Stimulated activated naive CD8-positive, alpha-beta T cell treated with anti-CD3 and anti-CD28 coated beads, Interleukin-15, amount 100 ng/mL, for 72 hours (primary cell): ENCODE data around the gene KIT.
"Not testable (repeated sequence)": the region's sequence is repeated elsewhere in the genome, so short reads cannot be mapped to it uniquely, and the experiment has no call there.

Source experiments
- ATAC-seq: fragments of 150-1000 bp; cut with Tn5 transposase; 2 replicates; pipeline ENCODE4 v1.10.0; 2021; ENCODE audit warnings: mild to moderate bottlenecking, moderate library complexity
- DNase-seq, 2 donors: peaks; one replicate each; pipeline ENCODE4 v3.0.0; 2021 to 2022
- H3K27ac Mint-ChIP-seq, 2 donors: one replicate each; pipeline ENCODE4 v1.8.0; 2022; ENCODE audit warnings: mild to moderate bottlenecking in 2 of 2, mixed read lengths in 2 of 2, moderate library complexity in 2 of 2
- H3K27me3 Mint-ChIP-seq: one replicate; pipeline ENCODE4 v1.8.0; 2022; ENCODE audit warnings: mixed read lengths
- H3K4me1 Mint-ChIP-seq: one replicate; pipeline ENCODE4 v1.8.0; 2022; ENCODE audit warnings: mild to moderate bottlenecking, mixed read lengths
- H3K4me3 Mint-ChIP-seq, 2 donors: one replicate each; pipeline ENCODE4 v1.8.0; 2022; ENCODE audit warnings: mild to moderate bottlenecking in 2 of 2, mixed read lengths in 2 of 2, moderate library complexity in 1 of 2
- H3K9me3 Mint-ChIP-seq, 2 donors: one replicate each; pipeline ENCODE4 v1.8.0; 2022; ENCODE audit warnings: mixed read lengths in 2 of 2

The KIT gene

GRCh38 chr4:54657551-54658251, at the start of gene KIT:
Gene KIT (plus strand): TSS chr4:54657957. CDS start chr4:54658015, 58 bp downstream.
- DNase-seq = peak; percentile 11 to 29
- peaks cover 80% of the 10 kb centered on the region for H3K27me3 Mint-ChIP-seq
- peak within 1 kb of the TSS; percentile 80 to 95 for H3K4me3 Mint-ChIP-seq
- H3K27ac Mint-ChIP-seq = peak within 1 kb of the TSS in 1 of 2 donors; percentile 80
- ATAC-seq = peak; percentile 49
- H3K9me3 Mint-ChIP-seq = no peaks in the 10 kb centered on the region
- H3K4me1 Mint-ChIP-seq = peaks cover 38% of the 10 kb centered on the region

DNA sequence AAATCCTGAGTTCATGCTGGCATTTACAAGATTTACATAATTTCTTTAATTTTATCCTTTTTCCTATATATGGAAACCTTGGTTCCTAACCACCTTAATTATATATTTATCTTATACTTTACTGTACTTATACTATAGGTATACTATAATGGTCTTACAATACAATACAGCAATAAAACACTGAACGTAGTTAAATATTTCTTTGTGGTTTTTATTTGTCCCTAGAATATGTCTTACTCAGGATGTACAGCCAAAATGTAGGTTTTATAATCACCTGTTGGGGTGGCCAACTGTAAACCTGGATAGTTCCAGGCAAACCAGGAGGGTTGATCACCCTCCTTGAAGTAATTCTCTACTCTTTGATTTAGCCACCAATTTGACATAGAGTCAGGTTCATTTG, 48.4 kb upstream of the KIT start:
- Mint-ChIP-seq H3K4me3 (no peak overlapping the region), H3K27me3 (peaks cover 3% of the 10 kb centered on the region), H3K4me1 (no peaks in the 10 kb centered on the region), H3K27ac (no peak overlapping the region), H3K9me3 (peaks cover 6 to 7% of the 10 kb centered on the region in 2 donors)
- no peak for DNase-seq
- no peak for ATAC-seq

DNA sequence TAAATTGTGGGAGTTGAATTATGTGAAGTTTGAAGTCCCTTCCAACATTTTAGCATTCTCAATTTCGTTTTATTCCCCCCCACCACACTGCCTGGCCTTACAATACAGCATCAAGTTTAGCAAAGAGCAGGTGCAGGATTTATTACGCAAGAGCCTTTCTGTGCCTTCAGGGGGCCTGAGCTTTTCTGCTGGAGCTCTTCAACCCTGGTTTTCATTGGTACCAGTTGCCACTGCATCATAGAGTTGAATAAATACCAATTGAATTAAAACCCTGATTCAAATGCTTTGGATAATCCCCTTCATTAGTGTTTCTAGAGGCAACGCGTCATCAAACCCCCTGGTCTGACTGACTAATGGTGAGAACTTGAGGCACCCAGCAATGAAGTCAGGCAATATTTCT, 43.6 kb upstream of the KIT start:
- H3K27me3 Mint-ChIP-seq = peaks cover 19% of the 10 kb centered on the region
- H3K9me3 Mint-ChIP-seq = peaks cover 0 to 7% of the 10 kb centered on the region in 2 donors
- peak overlapping the region in 1 of 2 donors; percentile 66 for H3K27ac Mint-ChIP-seq
- ATAC-seq (no peak), DNase-seq (no peak)
- no peaks in the 10 kb centered on the region for H3K4me1 Mint-ChIP-seq
- no peak overlapping the region for H3K4me3 Mint-ChIP-seq

DNA sequence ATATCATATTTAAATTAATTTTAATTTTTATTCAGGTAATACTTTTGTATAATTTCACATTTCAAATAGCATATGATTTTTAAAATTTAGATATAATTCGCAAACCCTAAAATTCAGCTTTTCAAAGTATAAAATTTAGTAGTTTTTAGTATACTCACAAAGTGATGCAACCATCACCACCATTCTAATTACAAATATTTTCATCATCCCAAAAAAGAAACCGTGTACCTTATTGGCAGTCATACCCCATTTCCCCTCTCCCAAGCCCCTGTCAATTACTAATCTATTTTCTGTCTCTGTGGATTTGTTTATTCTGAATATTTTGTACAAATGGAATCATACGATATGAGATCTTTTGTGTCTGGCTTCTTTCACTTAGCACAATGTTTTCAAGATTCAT, 37.0 kb upstream of the KIT start:
- ATAC-seq (no peak), DNase-seq (no peak)
- Mint-ChIP-seq H3K4me3 (no peak overlapping the region), H3K9me3 (peaks cover 0 to 7% of the 10 kb centered on the region in 2 donors), H3K4me1 (no peaks in the 10 kb centered on the region), H3K27me3 (peaks cover 11% of the 10 kb centered on the region), H3K27ac (no peak overlapping the region)

GRCh38 chr4:54625391-54625790, 32.4 kb upstream of the KIT start:
- peaks cover 24% of the 10 kb centered on the region for H3K27me3 Mint-ChIP-seq
- no peak for DNase-seq
- no peak overlapping the region for H3K4me3 Mint-ChIP-seq
- H3K4me1 Mint-ChIP-seq = no peaks in the 10 kb centered on the region
- no peak for ATAC-seq
- H3K27ac Mint-ChIP-seq = no peak overlapping the region
- no peaks in the 10 kb centered on the region for H3K9me3 Mint-ChIP-seq

GRCh38 chr4:54626113-54626512, 31.6 kb upstream of the KIT start:
- Mint-ChIP-seq H3K27me3 (peaks cover 24% of the 10 kb centered on the region), H3K9me3 (no peaks in the 10 kb centered on the region), H3K27ac (no peak overlapping the region), H3K4me1 (no peaks in the 10 kb centered on the region), H3K4me3 (no peak overlapping the region)
- ATAC-seq (no peak), DNase-seq (no peak)

DNA sequence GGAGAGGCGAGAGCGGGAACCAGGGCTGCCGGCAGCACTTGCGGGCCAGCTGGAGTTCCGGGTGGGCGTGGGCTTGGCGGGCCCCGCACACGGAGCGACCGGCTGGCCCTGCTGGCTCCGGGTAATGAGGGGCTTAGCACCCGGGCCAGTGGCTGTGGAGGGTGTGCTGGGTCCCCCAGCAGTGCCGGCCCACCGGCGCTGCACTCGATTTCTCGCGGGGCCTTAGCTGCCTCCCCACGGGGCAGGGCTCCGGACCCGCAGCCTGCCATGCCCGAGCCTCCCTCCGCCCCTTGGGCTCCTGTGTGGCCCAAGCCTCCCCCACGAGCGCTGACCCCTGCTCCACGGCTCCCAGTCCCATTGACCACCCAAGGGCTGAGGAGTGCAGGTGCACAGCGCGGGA, 25.2 kb upstream of the KIT start:
- H3K4me1 Mint-ChIP-seq = peaks cover 8% of the 10 kb centered on the region
- no peak for ATAC-seq
- no peak for DNase-seq
- no peak overlapping the region for H3K4me3 Mint-ChIP-seq
- H3K27ac Mint-ChIP-seq = no peak overlapping the region
- H3K27me3 Mint-ChIP-seq = peaks cover 12% of the 10 kb centered on the region
- H3K9me3 Mint-ChIP-seq = no peaks in the 10 kb centered on the region

DNA sequence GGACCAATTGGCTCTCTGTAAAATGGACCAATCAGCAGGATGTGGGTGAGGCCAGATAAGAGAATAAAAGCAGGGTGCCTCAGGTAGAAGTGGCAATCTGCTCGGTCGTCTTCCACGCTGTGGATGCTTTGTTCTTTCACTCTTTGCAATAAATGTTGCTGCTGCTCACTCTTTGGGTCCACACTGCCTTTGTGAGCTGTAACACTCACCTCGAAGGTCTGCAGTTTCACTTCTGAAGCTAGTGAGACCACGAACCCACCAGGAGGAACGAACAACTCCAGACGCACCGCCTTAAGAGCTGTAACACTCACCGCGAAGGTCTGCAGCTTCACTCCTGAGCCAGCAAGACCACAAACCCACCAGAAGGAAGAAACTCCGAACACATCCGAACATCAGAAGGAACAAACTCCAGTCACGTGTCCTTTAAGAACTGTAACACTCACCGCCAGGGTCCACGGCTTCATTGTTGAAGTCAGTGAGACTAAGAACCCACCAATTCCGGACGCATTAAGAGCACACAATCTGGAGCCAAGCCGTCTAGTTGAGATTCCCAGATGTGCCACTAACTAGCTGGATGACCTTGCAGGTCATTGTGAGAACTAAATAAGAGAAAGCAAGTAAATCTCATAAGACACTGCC, 24.5 kb upstream of the KIT start:
- Mint-ChIP-seq H3K27me3 (peaks cover 12% of the 10 kb centered on the region), H3K4me3 (peak overlapping the region; percentile 75 to 76), H3K27ac (peak overlapping the region in 1 of 2 donors; percentile 81)
- not testable (repeated sequence) for H3K4me1 Mint-ChIP-seq, DNase-seq, H3K9me3 Mint-ChIP-seq, ATAC-seq

- no peak for ATAC-seq
- no peaks in the 10 kb centered on the region for H3K9me3 Mint-ChIP-seq
- H3K4me3 Mint-ChIP-seq = no peak overlapping the region
- H3K27ac Mint-ChIP-seq = no peak overlapping the region
- peaks cover 10% of the 10 kb centered on the region for H3K4me1 Mint-ChIP-seq
- DNase-seq = no peak
- H3K27me3 Mint-ChIP-seq = no peaks in the 10 kb centered on the region
Observed at GRCh38 chr4:54635318-54635717, 22.4 kb upstream of the KIT start.

- Mint-ChIP-seq H3K4me3 (no peak overlapping the region), H3K4me1 (peaks cover 14% of the 10 kb centered on the region), H3K9me3 (no peaks in the 10 kb centered on the region), H3K27me3 (no peaks in the 10 kb centered on the region), H3K27ac (no peak overlapping the region)
- DNase-seq (no peak), ATAC-seq (no peak)
Observed at GRCh38 chr4:54637325-54637724, 20.4 kb upstream of the KIT start.

GRCh38 chr4:54641101-54641500, 16.7 kb upstream of the KIT start:
- not testable (repeated sequence) for H3K9me3 Mint-ChIP-seq, H3K4me1 Mint-ChIP-seq, H3K27ac Mint-ChIP-seq, DNase-seq, H3K4me3 Mint-ChIP-seq, H3K27me3 Mint-ChIP-seq, ATAC-seq

- DNase-seq (no peak), ATAC-seq (no peak)
- Mint-ChIP-seq H3K4me3 (no peak overlapping the region), H3K27me3 (no peaks in the 10 kb centered on the region), H3K27ac (no peak overlapping the region), H3K4me1 (peaks cover 7% of the 10 kb centered on the region), H3K9me3 (no peaks in the 10 kb centered on the region)
Observed at GRCh38 chr4:54643172-54643571, 14.6 kb upstream of the KIT start.

DNA sequence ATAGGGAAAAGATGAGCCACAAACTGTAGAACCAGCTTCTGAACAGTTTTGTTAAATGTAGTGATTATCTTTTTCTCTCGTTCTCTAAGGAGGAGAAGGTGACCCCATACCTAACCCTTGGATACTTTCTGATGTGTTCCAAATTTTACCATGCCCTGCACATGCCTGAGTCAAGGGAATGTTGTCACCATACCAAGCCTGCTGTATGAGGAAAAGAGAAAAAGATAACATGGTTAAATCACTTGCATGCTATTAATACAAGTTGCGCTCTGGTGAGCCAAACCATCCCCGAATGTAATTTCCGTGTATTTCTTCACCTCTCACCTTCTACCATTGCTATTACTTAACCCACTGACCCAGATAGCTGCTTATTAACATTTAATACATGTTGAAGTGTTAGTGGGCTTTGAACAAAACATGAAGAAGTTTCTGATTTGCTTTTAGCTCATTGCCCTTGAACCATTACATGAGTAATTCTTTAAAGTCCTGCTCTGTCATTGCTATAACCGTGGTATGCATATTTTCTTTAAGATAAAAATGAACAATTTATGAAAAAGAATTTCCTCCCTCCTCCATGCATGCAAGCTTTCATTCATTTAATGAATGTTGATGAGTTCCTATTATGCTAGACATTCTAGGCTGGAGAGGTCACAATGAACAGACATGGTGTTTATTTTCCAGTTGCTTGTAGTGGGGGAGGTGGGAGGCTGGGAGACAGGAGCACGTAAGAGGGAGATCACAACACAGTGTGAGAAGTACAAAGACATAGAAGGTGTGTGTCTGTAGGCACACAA, 13.6 kb upstream of the KIT start:
- Mint-ChIP-seq H3K4me3 (no peak overlapping the region), H3K27me3 (no peaks in the 10 kb centered on the region), H3K27ac (no peak overlapping the region), H3K9me3 (no peaks in the 10 kb centered on the region), H3K4me1 (peaks cover 7% of the 10 kb centered on the region)
- DNase-seq (no peak), ATAC-seq (no peak)

- Mint-ChIP-seq H3K4me1 (no peaks in the 10 kb centered on the region), H3K4me3 (no peak overlapping the region), H3K27me3 (no peaks in the 10 kb centered on the region), H3K9me3 (no peaks in the 10 kb centered on the region), H3K27ac (no peak overlapping the region)
- DNase-seq (no peak), ATAC-seq (no peak)
Observed at GRCh38 chr4:54645830-54646229, 11.9 kb upstream of the KIT start.

- no peaks in the 10 kb centered on the region for H3K9me3 Mint-ChIP-seq
- H3K27me3 Mint-ChIP-seq = no peaks in the 10 kb centered on the region
- DNase-seq = no peak
- H3K4me1 Mint-ChIP-seq = no peaks in the 10 kb centered on the region
- no peak overlapping the region for H3K27ac Mint-ChIP-seq
- no peak overlapping the region for H3K4me3 Mint-ChIP-seq
- no peak for ATAC-seq
Observed at GRCh38 chr4:54647070-54647469, 10.7 kb upstream of the KIT start.

DNA sequence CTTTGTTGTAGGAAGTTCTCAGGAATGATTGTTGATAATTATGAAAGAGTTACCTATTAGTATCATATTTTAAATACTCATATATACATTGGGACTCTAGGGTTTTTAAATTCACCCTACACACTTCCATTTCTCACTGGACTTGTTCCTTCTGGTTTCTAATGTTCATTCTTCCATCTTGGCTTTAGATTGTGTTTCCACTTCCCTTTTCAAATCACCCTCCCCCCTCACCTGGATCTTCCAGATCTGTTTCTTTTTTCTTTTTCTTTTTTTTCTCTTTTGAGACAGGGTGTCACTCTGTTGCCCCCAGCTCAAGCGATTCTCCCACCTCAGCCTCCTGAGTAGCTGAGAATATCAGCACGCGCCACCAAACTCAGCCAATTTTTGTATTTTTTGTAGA, 6.7 kb upstream of the KIT start:
- no peak overlapping the region for H3K4me3 Mint-ChIP-seq
- no peaks in the 10 kb centered on the region for H3K9me3 Mint-ChIP-seq
- no peaks in the 10 kb centered on the region for H3K4me1 Mint-ChIP-seq
- no peak for ATAC-seq
- H3K27ac Mint-ChIP-seq = no peak overlapping the region
- DNase-seq = no peak
- peaks cover 19% of the 10 kb centered on the region for H3K27me3 Mint-ChIP-seq
